HG02938 (cell line): ENCODE data around the gene EDAR.

Source experiments
- ATAC-seq: cut with Tn5 transposase; IDR thresholded peaks from one replicate; pipeline ENCODE4 v1.9.1; 2021; ENCODE audit warnings: mild to moderate bottlenecking, moderate library complexity; ENCODE audit not compliant: unreplicated experiment

The EDAR gene

GRCh38 chr2:108969856-108970255, 19.2 kb downstream of the EDAR start:
- no peak for ATAC-seq

DNA sequence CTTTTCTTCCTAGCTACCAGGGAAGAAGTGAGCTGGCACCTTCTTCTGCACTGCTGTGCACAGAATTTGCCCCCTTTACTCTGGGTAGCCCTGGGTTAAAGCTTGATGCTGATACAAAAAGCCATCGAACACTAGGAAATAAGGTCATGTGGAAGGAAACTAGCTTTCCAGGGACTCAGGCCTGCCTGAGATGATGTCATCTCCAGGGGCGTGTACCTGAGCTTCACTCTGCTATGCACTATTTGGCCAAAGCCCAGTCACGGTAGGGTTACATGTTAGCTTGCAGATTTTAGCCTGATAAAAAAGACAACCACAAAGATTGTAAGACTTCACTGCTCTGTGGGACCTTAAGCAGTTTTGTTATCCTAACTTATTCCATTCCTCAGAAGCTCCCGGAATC, 20.4 kb downstream of the EDAR start:
- no peak for ATAC-seq

GRCh38 chr2:108967757-108968156, 21.3 kb downstream of the EDAR start:
- no peak for ATAC-seq

DNA sequence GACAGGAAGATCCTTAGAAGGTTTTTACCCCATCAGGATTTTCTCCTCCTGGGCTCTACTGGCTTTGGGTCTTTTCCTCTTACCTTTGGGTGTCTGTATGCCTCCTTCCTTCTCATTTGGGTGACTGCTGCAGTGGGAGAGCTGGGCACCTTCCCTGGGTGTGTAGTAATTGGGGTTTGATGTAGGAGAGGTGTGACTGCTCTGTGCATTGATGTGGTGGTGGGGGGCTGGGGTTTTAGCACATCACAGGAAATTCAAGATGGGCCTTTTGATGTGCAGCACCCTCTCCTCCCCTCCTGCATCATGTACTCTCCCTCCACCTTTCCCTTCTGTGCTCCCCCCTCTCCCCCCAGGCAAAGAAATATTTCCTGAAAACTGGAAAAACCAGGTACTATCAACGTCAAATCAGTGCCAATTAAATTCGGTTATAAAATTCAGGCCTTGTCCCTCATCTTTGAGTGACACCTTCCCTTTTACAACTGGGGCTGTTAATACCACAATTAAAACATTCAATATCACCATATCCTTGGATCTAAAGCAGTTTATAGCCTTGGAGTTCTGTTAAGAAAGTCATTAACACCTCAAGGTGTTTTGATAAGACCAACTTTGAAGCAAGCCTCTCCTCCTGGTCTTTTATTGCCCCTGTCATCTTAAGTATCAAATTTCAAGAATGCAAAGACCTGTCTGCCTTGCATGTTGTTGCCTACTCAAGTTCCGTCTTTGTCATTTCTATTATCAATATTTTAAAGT, 23.3 kb downstream of the EDAR start:
- no peak for ATAC-seq

DNA sequence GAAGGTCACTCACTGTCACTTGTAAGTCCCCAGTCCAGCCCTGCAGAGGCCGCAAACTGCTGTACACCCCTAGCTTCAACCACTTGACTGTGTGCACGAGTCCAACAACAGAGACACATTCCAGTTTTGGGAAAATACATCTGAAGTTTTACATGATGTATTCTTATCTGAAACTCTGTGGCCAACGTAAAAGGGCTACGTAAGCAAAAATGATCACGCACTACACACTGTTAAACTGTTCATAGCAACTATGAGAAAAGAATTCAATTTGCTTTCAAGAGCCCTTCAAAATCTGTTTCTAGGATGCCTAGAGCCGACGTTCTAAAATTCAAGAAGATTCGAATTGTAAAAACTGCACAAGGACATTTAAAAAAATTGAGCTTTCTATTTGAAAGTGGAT, 26.0 kb downstream of the EDAR start:
- ATAC-seq, result no peak

DNA sequence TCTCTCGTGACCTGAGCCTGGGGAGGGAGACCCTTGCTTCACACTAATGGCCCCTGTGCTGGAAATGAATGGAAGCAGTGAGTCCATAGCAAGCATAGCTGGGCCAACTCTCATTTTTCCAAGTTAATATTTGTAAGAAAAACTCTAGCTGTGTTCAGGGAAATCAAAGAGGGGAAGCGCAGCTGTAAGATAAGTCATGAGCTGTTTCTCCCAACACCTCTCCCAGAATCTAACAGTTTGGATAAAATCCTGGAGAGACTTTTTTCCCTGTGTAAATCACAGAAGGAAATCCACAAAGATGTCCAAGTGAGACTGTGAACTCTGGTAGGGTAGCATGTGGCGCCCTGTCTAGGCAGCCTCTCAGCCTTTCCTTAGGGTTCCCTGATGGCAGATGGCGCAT, 27.2 kb downstream of the EDAR start:
- ATAC-seq, result no peak

- no peak for ATAC-seq
These were observed 29.0 kb downstream of the EDAR start for GRCh38 chr2:108960006-108960405.

DNA sequence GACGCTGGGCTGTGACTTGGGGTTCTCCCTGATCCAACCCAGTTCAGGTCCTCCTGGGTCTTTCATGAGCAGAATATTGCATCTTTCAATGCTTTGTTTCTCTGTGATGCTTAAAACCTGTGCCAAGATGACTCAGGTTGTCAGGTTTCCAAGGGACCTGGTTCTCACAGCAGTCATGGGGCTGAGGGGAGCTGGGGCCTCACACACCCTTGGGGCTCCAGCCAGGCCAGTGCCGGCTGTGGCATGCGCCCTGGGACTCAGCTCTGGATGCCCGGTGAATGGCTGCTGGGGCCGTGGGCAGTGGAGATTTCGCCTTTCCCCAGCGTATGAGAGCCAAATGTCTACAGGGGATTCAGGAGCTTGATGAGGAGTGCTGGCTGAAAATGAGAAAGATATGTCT, 29.6 kb downstream of the EDAR start:
- ATAC-seq, result no peak

GRCh38 chr2:108958632-108959341, 30.2 kb downstream of the EDAR start:
- ATAC-seq, result no peak

DNA sequence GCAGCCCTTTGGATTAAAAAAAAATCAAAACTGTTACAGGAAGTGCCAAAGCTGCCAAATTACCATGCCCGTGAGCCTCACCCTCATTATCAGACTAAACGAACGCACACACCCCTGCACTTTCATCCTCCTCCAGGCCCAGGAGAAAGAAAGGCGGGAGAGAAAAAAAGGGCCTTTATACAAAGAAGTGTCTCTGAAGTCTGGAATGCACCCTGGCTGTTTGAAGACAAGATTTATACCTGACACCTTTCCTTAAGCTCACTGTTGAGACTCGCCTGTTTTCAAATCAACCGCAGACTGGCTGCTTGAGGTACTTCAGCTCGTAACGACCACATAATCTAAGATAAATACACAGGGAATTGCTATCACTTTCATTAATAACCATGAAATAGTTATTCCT, 31.0 kb downstream of the EDAR start:
- no peak for ATAC-seq

- no peak for ATAC-seq
These were observed 32.6 kb downstream of the EDAR start for GRCh38 chr2:108956375-108956774.

- ATAC-seq, result no peak
These were observed 38.5 kb downstream of the EDAR start for GRCh38 chr2:108950369-108951135.

- ATAC-seq, result no peak
These were observed 39.4 kb downstream of the EDAR start for GRCh38 chr2:108949316-108950239.

DNA sequence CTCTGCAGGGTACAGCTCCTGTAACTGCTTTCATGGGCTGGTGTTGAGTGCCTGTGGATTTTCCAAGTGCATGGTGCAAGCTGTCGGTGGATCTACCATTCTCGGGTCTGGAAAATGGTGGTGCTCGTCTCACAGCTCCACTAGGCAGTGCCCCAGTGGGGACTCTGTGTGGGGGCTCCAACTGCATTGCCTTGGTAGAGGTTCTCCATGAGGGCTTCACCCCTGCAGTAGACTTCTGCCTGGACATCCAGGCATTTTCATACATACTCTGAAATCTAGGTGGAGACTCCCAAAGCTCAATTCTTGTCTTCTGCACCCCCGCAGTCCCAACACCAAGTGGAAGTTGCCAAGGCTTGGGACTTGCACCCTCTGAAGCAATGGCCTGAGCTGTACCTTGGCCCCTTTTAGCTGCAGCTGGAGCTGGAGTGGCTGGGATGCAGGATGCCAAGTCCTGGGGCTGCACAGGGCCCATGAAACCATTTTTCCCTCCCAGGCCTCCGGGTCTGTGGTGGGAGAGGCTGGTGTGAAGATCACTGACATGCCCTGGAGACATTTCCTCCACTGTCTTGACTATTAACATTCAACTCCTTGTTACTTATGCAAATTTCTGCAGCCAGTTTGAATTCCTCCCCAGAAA, 41.6 kb downstream of the EDAR start:
- no peak for ATAC-seq

- ATAC-seq, result no peak
These were observed 42.6 kb downstream of the EDAR start for GRCh38 chr2:108946442-108946841.

DNA sequence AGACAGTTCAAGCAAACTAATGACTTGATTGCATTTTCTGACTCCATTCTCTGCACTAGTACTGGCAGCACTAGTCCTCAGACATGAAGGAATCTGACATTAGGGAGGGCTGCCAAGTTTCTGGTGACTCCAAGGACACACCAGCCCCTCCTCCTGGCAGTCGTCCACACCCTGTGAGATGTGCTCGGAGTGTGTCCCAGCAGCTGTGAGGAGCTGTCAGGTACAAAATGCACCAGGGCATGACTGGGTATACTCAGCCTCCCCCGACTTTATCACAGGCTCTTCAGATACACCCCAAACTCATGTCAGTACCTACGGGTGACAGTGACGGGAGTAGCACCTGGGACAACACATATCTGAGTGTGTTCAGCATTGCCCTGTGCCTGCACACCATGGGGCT, 43.1 kb downstream of the EDAR start:
- ATAC-seq, result no peak

DNA sequence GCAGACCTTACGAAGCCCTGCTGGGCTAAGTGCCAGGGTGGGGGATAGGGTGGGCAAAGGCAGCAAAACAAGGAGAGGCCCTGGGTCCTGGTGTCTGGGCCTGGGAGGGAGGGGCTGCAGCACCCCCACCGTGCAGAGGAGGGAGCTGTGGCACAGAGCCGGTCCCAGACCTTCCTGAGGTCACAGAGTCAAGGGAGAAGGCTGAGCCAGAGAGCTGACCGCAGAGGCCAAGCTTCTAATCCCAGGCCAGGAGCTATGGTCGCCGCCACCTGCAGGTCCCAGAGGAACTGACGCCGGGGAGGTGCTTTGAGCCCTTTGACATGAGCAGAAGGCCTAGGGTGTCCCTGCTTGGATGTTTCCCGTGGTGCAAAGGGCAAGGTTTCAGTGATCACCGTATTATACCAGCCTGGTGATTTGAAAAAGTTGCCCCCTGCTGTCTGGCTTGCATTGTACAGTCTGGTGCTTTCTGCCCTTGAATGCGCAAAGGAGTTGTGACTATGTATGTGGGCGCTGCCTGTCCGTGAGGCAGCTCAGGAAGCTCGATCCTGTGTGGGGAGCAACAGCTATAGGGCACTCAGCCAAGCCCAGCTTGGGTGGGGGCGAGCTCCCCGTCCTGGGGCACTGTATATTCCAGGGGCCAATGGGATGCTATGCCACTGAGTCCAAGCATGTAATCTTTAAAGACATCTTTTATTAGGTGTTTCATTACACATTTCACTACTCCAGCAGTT, 44.3 kb downstream of the EDAR start:
- no peak for ATAC-seq

DNA sequence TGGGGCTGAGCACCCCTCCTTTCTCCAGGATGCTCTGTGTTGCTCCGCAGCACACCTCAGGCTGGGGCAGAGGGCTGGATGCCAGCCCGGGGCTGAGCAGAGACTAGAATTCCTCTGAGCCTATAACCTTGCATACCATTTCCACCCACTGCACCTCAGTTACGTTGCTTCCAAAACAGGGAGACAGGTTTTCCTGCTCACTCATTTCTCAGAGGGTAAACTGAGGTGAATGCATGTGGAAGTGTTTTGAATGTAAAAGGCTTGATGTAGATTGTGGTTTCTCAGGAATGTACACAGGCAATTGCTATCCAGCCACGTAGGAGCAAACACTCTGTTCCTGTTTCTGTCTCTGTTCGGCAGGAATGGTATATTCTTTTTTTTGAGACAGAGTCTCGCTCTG, 45.3 kb downstream of the EDAR start:
- no peak for ATAC-seq

DNA sequence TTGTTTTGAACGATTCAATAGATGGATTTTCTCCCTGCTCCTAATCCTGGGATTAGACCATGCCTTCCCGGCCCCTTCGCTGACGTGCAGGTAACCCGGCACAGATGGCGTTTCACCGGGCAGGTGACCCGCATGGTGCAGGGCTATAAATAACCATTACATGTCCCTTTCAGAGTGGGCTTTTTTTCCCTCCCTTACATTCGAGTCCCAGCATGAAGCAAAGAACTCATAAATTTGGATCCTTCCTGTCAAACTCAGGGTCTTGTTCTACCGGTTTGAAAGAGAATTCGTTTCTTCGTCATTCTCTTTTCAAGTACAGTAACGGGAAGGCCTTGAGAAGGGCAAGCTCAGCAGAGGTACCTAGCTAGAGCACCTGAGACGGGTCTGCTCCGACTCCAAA, 46.1 kb downstream of the EDAR start:
- no peak for ATAC-seq
